GM12892 (cell line): ENCODE measurements around the gene VCL.

Source experiments
- POLR2A ChIP-seq: IDR thresholded peaks from 2 replicates; pipeline ENCODE4 v1.6.1; 2011; ENCODE audit warnings: low read depth, low read length, control low read depth
- POLR2AphosphoS5 ChIP-seq: IDR thresholded peaks from 2 replicates; pipeline ENCODE4 v1.6.1; 2011; ENCODE audit warnings: low read depth, low read length, control low read depth

- TF ChIP-seq POLR2A (no peak), POLR2AphosphoS5 (no peak)
Observed at GRCh38 chr10:74044419-74044818, 46.5 kb downstream of the VCL start.
